Left hindlimb (tissue), 1 donor: ENCODE results near the gene GPHN.
"Not testable (repeated sequence)": the region's sequence is repeated elsewhere in the genome, so short reads cannot be mapped to it uniquely, and the experiment has no call there.

Source experiments
- DNase-seq: peaks from one replicate; pipeline ENCODE4 v3.0.0-alpha.2; 2018

Gene GPHN

DNA sequence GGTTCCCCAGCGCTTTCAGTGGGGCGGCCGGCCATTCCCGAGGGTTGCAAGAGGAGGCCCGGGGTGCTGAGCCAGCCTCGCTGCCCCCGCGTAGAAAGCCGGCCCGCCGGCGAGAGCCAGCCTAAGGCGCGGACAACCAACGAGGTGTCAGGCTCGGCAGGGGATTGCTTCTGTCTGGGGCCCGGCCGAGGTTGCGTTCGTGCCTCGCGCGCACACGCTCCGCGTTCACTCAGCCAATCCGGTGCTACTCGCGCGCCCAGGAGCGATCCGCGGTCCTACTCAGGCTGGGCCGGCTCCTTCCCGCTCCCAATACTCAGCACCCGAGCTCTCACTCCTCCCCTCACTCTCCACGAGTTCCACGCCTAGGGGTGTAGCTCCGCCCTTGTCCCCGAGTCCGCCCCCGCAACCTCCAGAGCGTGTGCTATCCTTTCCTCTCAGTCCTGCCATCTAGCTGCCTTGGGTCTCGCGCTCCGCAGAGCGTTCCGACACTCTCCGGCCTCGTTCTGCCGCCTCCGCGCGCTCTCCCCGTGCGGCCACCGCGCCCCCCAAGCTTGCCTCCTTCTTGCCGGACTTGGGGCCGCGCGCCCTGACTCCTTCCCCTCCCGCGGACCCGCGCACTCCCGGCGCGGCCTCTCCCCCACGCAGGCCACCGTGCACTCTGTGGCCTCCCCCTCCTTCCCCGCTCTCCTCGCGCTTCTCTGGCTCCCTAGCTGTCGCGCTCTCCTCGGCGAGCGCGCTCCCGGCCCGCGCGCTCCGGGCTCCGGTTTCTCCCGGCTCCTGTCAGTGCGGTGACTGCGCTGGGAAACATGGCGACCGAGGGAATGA lies at the start of gene GPHN:
TSS of gene GPHN (plus strand) at position 426 of the 825 bp plus-strand sequence.
- peak; percentile 98 for DNase-seq

DNA sequence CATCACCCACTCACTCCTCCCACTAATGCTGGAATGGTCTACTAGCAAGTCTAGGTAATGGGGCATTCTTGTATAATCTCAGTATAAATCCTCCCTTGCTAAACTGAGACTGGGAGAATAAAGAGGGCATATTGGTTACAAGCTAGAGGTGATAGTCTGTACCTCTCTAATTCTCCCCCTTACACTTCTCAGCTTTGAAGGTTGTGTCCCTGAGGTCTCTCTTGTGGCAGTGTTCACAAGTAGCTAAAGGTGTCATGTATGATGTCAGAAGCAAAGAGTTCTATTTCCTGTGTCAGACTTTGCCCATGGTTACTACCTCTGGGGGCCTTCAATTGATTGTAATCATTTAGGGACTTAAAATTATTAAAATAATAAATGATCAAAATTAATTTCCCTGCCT lies 48.3 kb upstream of the GPHN start:
- DNase-seq = no peak

DNA sequence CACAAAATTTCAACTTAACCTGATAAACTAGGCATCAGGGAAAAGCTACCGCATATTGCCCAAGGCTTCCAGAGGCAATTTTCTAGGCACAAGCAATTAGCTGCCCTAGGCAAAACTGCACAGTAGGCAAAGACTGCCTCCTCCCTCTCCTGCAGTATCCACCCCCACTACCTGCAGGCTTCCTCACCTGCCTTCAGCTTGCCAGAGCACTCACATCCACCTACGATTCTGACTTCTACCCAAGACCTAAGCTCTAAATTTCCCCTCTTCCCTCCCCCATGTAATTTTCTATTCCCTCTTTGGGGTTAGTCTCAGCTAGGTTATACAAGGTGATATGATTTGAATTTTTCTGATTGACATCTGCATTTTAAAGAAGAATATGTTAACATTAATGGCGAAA lies 43.7 kb upstream of the GPHN start:
- DNase-seq = no peak

DNA sequence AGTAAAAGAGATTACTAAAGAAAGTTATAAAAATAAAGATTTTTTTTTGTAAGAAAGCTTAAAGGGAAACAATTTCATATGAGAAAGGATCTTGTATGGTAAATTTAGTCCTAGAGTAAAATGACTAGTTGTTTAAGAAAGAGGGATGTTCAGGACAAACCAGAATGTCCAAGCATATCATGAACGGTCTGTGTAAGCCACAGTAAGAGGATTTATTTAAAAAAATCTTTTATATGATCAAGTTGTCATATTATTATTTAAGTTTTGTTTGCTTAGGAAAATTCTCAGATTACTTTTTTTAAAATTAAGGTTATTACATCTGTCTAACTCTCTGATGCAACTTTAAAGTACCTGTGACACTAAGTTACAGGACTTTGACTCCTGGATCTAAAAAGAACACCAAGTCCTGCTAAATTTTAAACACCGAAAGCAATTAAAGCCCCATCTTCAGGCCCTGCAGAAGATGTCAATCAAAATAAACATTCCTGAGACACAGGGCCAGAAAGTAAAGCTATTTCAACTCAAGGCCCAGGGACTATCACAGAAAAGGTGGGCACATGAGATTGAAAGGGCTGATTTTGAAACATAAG lies 39.1 kb upstream of the GPHN start:
- DNase-seq = no peak

DNA sequence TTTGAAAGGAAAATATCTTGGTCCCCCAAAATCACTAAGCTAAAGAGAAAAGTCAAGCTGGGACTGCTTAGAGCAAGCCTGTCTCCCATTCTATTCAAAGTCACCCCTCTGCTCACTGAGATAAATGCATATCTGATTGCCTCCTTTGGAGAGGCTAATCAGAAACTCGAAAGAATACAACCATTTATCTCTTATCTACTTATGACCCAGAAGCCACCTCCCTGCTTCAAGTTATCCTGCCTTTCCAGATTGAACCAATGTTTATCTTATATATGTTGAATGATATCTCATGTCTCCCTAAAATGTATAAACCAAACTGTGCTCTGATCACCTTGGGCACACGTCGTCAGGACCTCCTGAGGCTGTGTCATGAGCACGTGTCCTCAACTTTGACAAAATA lies 36.4 kb upstream of the GPHN start:
- no peak for DNase-seq

DNA sequence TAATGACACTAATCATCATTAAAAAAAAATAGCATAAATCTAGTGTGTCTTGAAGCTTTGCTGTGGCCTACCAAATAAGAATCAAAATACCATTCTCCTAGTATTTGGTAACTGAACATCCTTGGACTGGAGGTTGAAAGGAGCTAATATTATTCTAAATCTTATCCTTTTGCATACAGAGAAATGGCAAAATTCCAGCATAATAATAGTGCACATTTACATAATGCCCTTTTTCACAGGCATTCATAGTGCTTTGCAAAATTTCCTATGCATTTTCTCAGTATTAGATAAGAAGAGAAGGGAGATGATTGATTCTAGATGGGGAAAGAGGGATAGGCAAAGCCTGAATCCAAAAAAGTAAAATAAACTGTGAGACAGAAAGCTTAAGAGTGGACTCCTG lies 35.7 kb upstream of the GPHN start:
- no peak for DNase-seq

DNA sequence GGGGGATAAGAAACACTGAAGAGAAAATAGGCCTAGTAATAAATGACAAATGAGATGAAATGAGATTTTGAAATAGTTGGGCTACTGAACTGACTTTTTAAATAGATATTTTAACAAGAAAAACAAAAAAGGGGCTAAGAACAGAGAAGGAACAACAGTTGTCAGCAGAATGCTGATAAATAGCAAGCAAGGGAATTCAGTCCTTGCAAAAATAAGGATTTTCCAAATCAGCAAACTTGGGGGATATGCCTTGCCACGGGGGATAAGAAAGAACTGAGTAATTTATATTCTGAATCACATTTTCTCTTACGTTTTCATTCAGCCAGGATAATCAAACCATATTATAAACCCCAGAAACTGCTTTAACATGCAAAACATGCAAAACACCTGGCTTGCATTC lies 34.7 kb upstream of the GPHN start:
- no peak for DNase-seq

DNA sequence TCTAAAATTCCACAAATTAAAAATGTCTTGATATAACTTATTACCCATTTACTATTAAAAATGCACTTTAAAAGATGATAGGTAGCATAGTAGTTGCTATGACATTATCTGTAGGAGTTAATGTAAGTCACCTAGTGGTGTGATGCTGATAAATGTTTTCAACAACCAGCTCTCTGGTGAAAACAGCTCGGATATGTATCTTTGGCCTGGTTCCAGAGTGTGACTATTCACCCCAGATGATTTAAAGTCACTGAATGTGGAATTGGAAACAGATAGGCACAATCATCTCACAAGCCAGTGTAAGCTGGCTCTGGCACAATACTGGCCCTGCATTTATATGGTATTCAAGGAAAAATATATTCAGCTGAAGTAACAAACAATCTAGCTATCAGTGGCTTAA lies 31.0 kb upstream of the GPHN start:
- DNase-seq = no peak

DNA sequence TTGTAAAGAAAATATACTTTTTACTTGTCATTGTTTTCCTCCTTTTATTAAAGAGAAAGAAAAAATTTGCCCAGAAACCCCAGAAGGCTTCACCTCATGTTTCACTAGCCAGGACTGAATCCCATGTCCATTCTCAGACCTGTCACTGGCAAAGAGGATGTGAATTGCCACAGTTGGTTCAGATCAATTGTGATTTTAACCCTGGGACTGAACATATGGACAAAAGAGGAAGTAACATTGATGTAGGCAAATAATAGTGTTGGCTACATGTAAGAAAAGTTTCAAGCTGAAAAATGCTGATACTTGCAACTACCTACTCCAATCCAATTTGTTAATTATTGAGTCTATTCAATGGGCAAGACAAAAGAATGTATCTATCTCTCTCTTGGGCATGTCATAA lies 30.4 kb upstream of the GPHN start:
- DNase-seq = no peak

DNA sequence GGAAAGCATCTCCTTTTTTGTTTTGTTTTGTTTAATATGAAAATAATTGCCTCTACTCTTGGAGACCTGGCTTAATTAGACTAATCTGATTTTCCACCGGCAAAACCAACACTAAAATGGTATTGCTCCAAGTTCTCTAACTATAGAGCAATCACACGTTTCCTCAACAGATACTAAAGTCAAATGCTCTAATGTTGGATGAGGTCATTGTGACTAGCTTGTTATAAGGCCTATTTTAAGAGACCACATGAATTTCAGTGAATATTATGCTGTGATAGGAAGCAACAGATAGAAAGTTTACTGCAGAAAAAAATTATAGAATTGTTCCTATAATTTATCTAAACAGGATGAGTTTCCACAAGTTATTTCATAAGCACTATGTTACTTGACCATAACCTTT lies 25.1 kb upstream of the GPHN start:
- no peak for DNase-seq

DNA sequence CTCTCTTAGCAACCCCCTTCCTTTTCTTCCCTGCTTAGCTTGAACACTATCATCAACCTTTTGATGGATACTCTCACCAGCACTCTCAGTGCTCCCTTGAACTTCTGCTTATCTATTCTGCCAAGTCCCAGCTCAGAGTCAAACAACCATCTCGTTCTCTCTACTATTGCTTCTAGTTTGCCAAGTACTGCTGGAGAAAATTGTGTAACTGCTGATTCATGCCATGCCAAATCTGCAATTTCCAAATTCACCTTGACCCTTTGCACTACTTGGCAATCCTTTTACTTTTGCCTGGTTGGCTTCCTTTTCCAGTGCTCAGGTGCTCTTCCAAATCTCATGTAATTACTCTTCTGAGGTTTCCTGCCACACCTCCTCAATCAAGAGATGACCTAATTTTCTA lies 24.6 kb upstream of the GPHN start:
- no peak for DNase-seq

DNA sequence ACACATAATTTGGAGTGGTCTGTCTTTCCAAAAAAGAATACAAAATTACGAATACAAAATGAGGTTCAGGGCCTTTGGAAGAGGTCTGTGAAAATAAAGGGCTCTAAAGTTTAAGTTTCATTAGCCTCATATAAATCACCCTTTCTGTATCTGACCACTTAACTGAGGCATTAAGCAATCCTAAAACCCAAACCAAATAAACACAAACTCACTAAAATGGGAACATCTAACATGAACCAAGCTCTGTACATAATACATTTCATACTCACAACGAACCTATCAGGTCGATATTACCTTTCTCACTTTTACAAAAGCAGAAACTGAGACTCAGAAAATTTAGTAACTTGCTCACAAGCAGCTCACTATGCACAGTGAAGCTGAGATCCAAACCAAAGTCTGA lies 22.9 kb upstream of the GPHN start:
- DNase-seq = no peak

DNA sequence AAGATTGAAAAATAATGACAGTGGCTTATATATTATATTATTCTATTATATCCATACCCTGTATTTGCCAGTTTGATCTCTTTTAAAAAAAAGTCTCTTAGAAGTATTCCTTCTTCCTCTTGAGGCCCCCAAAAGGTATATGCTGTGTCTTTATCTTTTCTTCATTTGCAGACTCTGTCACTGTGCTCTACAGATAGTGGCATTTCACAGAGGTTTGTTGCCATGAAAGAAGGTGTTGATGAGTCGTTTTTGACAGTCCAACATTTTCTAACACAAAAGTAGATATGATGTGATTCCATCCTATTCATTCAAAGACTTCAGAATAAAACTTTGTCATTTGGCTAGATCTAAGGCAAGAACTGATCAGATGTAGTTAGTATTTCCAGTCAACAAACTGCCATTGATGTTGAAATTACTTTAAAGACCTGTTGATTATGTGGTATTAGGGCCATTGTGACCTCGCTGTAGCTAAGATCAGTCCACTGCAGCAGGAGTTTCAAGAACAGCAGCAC lies 22.0 kb upstream of the GPHN start, which contains the start of gene CCDC196:
TSS of gene CCDC196 (plus strand) at position 462 of the 512 bp plus-strand sequence. CDS start 132 bp downstream, outside the sequence.
- no peak for DNase-seq

DNA sequence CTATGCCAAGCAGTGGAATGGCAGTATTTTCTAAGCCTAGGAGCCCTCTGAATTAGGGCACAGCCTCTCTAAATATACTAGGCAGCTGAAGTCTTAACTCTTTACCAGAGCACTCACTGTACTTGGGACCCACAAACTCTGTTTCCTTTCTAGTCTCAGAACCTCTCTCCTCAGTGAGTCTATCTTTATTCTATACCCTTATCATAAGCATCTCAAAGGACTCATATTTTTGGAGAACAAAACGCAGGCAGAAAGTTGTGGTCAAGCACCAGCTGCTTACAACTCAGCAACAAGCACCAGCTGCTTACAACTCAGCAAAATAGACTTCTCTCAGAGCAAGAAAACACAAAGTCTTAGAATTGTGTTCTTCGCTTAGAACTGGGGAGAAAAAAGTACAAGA lies 20.8 kb upstream of the GPHN start:
- DNase-seq = no peak

DNA sequence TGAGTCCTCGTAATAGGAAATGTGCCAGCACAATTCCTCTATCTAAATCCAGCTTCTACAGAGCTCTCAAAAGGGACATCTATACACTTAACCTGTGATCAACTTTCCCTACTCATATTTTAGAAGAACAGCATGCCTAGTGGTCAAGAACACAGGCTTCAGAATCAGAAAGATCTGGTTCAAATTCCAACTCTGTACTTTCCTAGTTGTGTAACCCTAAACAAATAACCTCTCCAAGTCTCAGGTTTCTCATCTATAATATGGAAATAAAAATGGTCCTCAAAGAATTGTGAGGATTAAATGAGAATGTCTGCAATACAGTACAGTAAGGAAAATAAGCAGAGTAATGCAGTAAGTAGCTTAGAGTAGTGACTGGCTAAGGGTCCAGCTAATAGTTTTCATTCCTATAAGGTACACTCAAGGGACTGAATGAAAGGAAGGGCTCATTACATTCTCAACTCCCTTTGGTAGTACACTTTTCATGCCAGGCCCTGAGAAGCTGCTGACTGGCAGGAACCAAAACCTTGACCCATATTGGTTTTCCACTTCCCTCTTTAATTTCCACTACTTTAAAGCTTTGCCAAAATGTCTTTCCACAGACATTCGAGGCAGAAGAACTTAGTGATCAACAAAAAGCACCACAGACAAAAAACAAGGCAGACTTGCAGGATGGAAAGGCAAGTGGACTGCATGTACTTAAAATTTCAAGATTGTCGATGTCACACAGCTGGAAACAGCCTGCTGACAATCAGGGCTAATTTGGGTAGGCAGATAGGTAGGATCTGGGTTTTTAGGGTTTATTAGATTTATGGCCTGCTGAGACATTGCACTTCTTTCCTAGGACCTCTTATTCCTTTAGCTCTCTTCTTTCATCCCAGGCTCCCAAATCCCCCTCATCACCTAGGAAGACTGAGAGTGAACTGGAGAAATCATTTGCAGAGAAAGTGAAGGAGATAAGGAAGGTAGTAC lies 17.5 kb upstream of the GPHN start:
- DNase-seq = no peak

DNA sequence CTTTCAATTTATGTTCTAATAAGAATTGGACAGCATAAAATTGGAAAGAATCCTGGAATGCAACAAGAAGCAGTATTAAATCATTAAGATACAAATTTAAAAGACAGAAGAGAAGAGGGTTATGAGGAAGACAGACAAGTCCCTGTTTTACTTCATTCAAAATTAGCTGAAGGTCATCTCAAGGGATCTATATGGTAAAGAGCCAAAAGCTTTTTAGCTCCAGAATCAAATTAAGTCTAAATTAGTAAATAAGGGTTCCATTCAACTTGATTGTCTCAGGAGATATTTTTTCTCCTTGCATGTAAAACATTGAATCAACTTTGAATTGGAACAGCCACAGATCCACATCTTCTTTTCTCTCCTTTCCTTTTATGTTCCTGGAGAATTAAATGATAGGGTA lies 14.2 kb upstream of the GPHN start:
- DNase-seq = no peak

DNA sequence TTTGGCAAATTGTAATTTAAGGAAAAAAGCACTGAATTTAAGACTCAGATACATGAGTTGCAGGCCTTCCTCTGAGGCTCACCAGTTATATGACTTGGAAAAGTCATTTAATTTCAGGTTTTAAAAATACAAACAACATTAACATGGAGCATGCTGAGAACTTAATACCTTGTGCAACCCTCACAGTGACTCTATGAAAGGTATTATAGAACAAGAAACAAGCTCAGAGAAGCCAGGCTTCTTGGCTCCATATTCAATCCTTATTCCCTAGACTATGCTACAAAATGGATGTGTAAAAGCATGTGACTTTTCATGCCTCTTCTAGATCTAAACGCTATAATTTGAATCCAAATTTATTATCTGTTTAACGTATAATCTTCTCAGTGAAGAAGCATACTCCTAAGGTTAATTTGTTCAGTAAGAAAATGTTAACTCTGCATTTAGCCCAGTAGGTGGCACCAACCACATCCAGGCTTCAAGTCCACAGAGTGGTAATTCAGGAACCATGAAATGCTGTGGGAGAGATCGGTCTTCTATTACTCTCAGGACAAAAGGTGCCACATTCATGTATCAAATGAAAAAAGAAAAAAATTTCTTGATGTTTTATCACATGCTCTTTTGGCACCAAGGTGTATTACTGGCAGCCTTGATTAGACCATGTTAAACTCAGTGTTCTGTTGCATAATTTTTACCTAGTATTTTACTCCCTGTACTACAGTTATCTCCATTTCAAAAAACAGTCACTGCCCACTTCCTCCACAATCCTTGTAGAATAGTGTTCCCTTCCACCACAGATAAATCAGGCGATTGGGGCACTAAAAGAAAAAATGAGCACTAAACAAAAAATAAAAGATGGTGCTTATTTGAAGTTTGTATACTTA lies 12.5 kb upstream of the GPHN start:
- peak; percentile 26 for DNase-seq

DNA sequence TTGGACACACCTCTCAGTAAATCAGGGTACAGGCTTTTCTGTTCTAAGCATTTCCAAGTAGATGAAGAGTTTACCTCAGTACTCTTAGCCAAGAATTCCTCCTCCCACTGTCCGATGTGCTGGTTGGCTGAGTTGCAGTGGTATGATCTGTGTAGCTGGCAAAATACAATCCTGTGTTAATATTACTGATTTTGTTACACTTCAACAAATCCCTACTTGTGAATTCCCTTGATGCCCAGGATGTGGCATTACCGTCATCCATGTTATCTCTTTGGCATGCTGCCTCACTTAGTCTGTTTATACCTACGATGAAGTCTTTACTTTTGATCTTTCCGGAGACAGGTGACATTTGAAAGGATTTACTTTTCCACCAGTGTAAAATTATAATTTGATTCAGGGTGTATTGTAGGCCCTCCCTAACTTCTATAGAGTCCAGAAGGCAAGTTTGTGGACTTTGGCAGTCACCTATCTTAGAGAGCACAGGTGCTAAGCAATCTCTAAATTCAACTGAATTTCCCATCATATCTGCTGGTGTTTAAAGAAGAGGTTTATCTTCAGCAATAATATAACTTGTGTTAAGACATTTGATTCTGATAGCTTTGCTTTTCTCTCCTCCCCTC lies 11.6 kb upstream of the GPHN start:
- DNase-seq = no peak

DNA sequence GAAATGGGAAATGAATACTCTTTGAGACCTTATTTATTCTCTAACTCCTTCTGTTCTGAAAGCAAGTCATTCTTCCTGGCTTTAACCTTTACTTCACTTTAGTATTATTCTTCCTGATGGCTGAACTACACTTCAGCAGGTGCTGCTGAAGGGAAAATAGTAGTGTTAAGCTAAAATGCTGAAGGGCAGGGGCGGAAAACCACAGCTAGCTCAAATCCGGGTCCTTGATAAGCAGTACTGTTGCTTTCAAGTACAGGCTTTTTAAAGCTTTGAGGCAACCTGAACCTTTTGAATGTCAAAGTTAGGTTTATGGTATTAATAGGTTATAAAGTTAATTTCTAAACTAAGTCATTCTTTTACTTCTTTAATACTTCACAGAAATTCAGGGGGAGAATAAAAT lies 11.0 kb upstream of the GPHN start:
- DNase-seq = no peak

DNA sequence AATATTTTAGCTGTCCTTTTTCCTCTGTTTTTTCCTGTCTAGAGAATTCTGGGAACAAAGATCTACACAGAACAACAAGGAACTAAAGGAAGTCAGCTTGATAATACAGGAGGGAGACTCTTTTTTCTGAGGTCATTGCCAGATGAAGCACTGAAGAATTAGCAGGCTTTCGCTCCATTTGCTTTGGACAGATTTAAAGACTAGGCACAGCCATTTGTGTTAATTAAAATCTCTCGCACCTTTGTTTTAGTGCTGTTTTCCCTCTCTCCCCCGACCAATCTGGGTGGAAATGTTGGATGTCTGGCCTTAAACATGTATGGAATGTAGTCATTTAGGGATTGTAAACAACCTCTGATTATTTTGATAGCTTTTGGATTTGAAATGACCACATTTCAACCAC lies 9.6 kb upstream of the GPHN start:
- no peak for DNase-seq

DNA sequence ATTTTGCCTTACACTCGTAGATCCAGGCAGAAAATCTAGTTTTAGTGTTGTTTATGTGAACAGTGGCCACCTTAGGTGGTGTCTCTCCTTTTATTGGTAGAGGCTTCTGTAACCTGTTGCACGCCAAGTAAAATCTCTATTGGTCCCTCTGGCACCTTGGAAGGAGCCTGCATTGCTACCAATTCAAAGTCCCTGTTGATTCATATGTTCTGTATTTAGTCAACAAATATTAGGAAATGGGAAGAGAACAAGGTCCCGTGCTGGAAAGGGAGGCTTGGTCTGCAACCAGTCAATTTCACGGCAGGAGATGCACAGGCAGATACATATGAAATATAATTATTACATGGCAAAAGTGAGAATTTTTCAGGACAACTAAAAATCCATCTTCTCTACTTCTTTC lies 6.4 kb upstream of the GPHN start:
- DNase-seq = no peak

DNA sequence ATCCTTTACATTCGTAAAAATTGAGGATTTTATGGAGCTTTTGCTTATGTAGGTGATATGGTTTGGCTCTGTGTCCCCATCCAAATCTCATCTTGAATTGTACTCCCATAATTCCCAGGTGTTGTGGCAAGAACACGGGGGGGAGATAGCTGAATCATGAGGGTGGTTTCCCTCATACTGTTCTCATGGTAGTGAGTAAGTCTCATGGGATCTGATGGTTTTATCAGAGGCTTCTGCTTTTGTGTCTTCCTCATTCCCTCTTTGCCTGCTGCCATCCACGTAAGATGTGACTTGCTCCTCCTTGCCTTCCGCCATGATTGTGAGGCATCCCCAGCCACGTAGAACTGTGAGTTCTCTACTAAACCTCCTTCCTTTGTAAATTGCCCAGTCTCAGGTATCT lies 5.1 kb upstream of the GPHN start:
- not testable (repeated sequence) for DNase-seq
